ENCODE results near the gene EGLN3.

DNA sequence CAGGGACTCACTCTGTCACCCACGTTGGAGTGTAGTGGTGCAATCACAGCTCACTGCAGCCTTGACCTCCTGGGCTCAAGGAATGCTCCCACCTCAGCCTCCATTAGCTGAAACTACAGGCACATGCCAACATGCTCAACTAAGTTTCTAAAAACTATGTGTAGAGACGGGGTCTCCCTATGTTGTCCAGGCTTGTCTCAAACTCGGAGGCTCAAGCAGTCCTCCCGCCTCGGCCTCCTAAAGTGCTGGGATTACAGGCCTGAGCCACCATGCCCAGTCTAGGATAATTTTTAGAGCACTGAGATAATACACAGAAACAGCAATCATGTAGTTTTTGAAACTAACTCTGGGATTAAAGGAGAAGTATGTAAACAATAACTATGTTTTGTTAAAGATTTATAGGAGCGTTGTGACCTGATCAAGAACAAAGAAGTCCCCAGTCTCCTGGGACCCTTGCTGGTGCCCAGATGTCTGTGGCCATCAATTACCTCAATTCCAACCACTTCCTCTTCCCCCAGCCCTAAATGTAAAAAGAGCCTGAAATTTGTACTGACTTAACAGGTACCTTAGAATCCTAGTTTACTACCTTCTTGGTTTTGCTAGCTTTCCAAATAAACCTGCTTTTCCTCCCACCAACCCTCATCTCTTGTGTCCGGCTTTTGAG, 28.9 kb upstream of the EGLN3 start:
- TF ChIP-seq POLR2A (IDR thresholded peaks at IDR 0.05) (no peak), POLR2AphosphoS5 (IDR thresholded peaks at IDR 0.05) (no peak), EP300 (IDR thresholded peaks at IDR 0.05) (no peak)
- TF ChIP-seq, protein P1, sequence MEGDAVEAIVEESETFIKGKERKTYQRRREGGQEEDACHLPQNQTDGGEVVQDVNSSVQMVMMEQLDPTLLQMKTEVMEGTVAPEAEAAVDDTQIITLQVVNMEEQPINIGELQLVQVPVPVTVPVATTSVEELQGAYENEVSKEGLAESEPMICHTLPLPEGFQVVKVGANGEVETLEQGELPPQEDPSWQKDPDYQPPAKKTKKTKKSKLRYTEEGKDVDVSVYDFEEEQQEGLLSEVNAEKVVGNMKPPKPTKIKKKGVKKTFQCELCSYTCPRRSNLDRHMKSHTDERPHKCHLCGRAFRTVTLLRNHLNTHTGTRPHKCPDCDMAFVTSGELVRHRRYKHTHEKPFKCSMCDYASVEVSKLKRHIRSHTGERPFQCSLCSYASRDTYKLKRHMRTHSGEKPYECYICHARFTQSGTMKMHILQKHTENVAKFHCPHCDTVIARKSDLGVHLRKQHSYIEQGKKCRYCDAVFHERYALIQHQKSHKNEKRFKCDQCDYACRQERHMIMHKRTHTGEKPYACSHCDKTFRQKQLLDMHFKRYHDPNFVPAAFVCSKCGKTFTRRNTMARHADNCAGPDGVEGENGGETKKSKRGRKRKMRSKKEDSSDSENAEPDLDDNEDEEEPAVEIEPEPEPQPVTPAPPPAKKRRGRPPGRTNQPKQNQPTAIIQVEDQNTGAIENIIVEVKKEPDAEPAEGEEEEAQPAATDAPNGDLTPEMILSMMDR (IDR thresholded peaks at IDR 0.05): no peak

All from upper lobe of left lung (tissue), 4 donors.